ENCODE measurements around the gene WDR75.

The WDR75 gene

DNA sequence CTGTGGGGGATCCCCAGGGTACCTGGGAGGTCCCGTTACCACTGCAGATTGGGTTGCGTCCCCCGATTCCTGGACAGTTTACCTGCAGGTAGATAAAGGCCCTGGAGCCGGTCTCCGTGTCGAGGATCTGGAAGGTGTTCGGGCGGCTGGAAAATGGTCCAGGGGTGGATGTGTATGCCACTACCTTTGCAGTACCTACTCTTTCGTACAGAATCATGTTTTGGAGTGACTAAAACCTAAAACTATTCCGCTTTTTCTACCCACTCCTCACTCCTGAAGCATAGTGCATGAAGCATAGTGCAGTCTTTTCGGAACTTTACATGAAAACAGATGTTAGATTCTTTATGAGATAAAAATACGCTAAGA lies 418 bp downstream of the WDR75 start:
- TF ChIP-seq ZFX (IDR thresholded peaks at IDR 0.05) (no peak), CTCF (conservative IDR thresholded peaks at IDR 0.05) (no peak)
- peak overlapping the region; percentile 81 for H3K27ac ChIP-seq

DNA sequence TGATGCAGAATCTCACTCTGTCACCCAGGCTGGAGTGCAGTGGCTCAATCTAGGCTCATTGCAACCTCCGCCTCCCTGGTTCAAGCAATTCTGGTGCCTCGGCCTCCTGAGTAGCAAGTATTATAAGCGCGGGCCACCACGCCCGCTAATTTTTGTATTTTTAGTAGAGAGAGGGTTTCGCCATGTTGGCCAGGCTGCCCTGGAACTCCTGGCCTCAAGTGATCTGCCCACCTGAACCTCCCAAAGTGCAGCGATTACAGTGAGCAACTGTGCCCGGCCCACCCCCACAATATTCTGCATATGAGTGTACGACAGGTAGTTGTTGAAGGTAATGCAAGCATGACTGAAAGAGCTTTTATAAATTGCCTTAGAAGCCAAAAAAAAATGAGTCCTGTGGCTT lies 1.2 kb downstream of the WDR75 start:
- H3K27ac ChIP-seq: no peak overlapping the region
- TF ChIP-seq ZFX (IDR thresholded peaks at IDR 0.05) (no peak), CTCF (conservative IDR thresholded peaks at IDR 0.05) (no peak)

- no peak for TF ChIP-seq ZFX (IDR thresholded peaks at IDR 0.05)
- TF ChIP-seq CTCF (conservative IDR thresholded peaks at IDR 0.05): no peak
- H3K27ac ChIP-seq: no peak overlapping the region
Measured at GRCh38 chr2:189444322-189444721, 3.0 kb downstream of the WDR75 start.

DNA sequence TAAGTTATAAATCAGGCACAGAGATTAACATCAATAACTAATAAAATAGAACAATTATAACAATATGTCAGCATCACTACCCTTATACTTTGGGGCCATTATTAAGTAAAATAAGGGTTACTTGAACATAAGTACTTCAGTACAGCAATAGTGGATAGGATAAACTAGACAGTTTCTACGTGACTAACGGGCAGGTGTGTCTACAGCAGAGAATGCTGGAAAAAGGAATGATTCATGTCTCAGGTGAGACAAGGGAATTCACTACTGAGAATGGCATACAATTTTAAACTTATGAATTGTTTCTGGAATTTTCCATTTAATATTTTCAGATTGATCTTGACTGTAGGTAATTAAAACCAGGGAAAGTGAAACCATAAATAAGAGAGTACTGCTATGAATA lies 5.5 kb downstream of the WDR75 start:
- H3K27ac ChIP-seq: no peak overlapping the region
- TF ChIP-seq ZFX (IDR thresholded peaks at IDR 0.05): no peak
- no peak for TF ChIP-seq CTCF (conservative IDR thresholded peaks at IDR 0.05)

DNA sequence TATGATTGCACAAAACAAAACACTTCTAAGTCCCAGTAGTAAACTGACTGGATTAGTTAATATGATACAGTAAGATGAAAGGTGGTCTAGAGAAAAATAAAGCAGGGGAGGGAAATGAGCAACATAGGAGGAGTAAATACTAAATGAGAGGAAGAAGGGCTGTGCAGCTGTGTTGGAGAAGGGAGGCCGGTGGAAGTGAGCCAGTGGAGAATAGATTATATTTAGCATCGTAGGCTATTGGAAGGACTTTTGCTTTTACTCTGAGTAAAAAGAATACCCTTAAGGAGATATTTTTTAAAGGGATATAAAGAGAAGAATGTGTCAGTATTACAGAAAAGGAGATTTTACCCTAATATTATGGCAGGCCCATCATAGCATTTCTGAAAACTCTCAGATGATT lies 12.7 kb downstream of the WDR75 start:
- TF ChIP-seq CTCF (conservative IDR thresholded peaks at IDR 0.05) (no peak), ZFX (IDR thresholded peaks at IDR 0.05) (no peak)
- H3K27ac ChIP-seq: no peak overlapping the region

GRCh38 chr2:189465076-189465475 lies 23.8 kb downstream of the WDR75 start:
- no peak for TF ChIP-seq CTCF (conservative IDR thresholded peaks at IDR 0.05)
- TF ChIP-seq ZFX (IDR thresholded peaks at IDR 0.05): no peak
- H3K27ac ChIP-seq: no peak overlapping the region

GRCh38 chr2:189465478-189465877 lies 24.2 kb downstream of the WDR75 start:
- TF ChIP-seq CTCF (conservative IDR thresholded peaks at IDR 0.05) (no peak), ZFX (IDR thresholded peaks at IDR 0.05) (no peak)
- H3K27ac ChIP-seq: no peak overlapping the region
